Activated naive CD4-positive, alpha-beta T cell treated with Interleukin-2 at 50 U/mL for 16 hours (primary cell): Measurements from ENCODE around the gene SUPT7L.
"Not testable (repeated sequence)": the region's sequence is repeated elsewhere in the genome, so short reads cannot be mapped to it uniquely, and the experiment has no call there.

Source experiments
- DNase-seq: peaks from one replicate; pipeline ENCODE4 v3.0.0-alpha.2; 2020

SUPT7L gene

GRCh38 chr2:27683390-27684071, 20.1 kb upstream of the SUPT7L start:
- DNase-seq, result peak; percentile 85

GRCh38 chr2:27682334-27682771, 18.9 kb upstream of the SUPT7L start:
- not testable (repeated sequence) for DNase-seq

- DNase-seq, result no peak
These were observed 18.4 kb upstream of the SUPT7L start for GRCh38 chr2:27681841-27682240.

GRCh38 chr2:27680571-27680970, 17.2 kb upstream of the SUPT7L start:
- DNase-seq, result no peak

- no peak for DNase-seq
These were observed 9.5 kb upstream of the SUPT7L start for GRCh38 chr2:27672723-27673486.

- no peak for DNase-seq
These were observed 7.8 kb upstream of the SUPT7L start for GRCh38 chr2:27671235-27671634.

GRCh38 chr2:27667446-27667845, 4.0 kb upstream of the SUPT7L start:
- no peak for DNase-seq

- DNase-seq, result no peak
These were observed 1.4 kb upstream of the SUPT7L start for GRCh38 chr2:27664622-27665363.

- no peak for DNase-seq
These were observed 750 bp upstream of the SUPT7L start for GRCh38 chr2:27664154-27664574.

- no peak for DNase-seq
These were observed 2.0 kb downstream of the SUPT7L start for GRCh38 chr2:27661371-27661770.

GRCh38 chr2:27655155-27655951, 8.1 kb downstream of the SUPT7L start:
- DNase-seq, result no peak

GRCh38 chr2:27653397-27653796, 10.0 kb downstream of the SUPT7L start:
- no peak for DNase-seq

GRCh38 chr2:27652790-27653189, 10.6 kb downstream of the SUPT7L start:
- DNase-seq, result no peak

GRCh38 chr2:27652341-27652740, 11.1 kb downstream of the SUPT7L start:
- DNase-seq, result no peak

GRCh38 chr2:27651056-27651455, 12.4 kb downstream of the SUPT7L start:
- no peak for DNase-seq

- DNase-seq, result no peak
These were observed 15.7 kb downstream of the SUPT7L start for GRCh38 chr2:27647737-27648136.

GRCh38 chr2:27647289-27647688, 16.1 kb downstream of the SUPT7L start:
- DNase-seq, result no peak

- no peak for DNase-seq
These were observed 18.2 kb downstream of the SUPT7L start for GRCh38 chr2:27645197-27645596.

- DNase-seq, result no peak
These were observed 22.6 kb downstream of the SUPT7L start for GRCh38 chr2:27640722-27641245.

GRCh38 chr2:27638709-27639108, 24.7 kb downstream of the SUPT7L start:
- no peak for DNase-seq

GRCh38 chr2:27638037-27638637, 25.3 kb downstream of the SUPT7L start:
- DNase-seq, result no peak

GRCh38 chr2:27636766-27637165, 26.6 kb downstream of the SUPT7L start:
- no peak for DNase-seq
